Type B pancreatic cell (in vitro differentiated cells): ENCODE data around the gene FADS1. TPM values are rescaled to one million over a fixed set of nuclear protein-coding genes. Genes with fewer than 3 reads are reported as not detected.

ENCODE experiments used
- DNase-seq: peaks from one replicate; pipeline ENCODE4 v3.0.0; 2021; ENCODE audit warnings: mixed read lengths; ENCODE audit not compliant: unreplicated experiment; ENCODE audit errors: extremely low spot score
- H3K27ac Mint-ChIP-seq: 2 replicates; pipeline ENCODE4 v1.8.0; 2021; ENCODE audit warnings: mild to moderate bottlenecking, mixed read lengths
- H3K27me3 Mint-ChIP-seq: 2 replicates; pipeline ENCODE4 v1.8.0; 2021; ENCODE audit warnings: mixed read lengths
- H3K36me3 Mint-ChIP-seq: 2 replicates; pipeline ENCODE4 v1.8.0; 2021; ENCODE audit warnings: mixed read lengths
- H3K4me1 Mint-ChIP-seq: one replicate; pipeline ENCODE4 v1.8.0; 2021; ENCODE audit warnings: mixed read lengths; ENCODE audit not compliant: unreplicated experiment
- H3K4me3 Mint-ChIP-seq: 2 replicates; pipeline ENCODE4 v1.8.0; 2021; ENCODE audit warnings: mild to moderate bottlenecking, mixed read lengths
- H3K9me3 Mint-ChIP-seq: 2 replicates; pipeline ENCODE4 v1.8.0; 2021; ENCODE audit warnings: mixed read lengths
- CTCF ChIP-seq: fragments of 200-600 bp; sonication (generic); conservative IDR thresholded peaks from 2 replicates; pipeline ENCODE4 v1.5.0; 2021; ENCODE audit warnings: antibody characterized with exemption, mild to moderate bottlenecking
- total RNA-seq: library from RNA; stranded (reverse); gene quantifications from 2 replicates; pipeline ENCODE4 v1.2.1, GENCODE V29; 2021; ENCODE audit warnings: low replicate concordance

Gene FADS1
- total RNA-seq, 1 donor from 2014 or later: 90.0 TPM

DNA sequence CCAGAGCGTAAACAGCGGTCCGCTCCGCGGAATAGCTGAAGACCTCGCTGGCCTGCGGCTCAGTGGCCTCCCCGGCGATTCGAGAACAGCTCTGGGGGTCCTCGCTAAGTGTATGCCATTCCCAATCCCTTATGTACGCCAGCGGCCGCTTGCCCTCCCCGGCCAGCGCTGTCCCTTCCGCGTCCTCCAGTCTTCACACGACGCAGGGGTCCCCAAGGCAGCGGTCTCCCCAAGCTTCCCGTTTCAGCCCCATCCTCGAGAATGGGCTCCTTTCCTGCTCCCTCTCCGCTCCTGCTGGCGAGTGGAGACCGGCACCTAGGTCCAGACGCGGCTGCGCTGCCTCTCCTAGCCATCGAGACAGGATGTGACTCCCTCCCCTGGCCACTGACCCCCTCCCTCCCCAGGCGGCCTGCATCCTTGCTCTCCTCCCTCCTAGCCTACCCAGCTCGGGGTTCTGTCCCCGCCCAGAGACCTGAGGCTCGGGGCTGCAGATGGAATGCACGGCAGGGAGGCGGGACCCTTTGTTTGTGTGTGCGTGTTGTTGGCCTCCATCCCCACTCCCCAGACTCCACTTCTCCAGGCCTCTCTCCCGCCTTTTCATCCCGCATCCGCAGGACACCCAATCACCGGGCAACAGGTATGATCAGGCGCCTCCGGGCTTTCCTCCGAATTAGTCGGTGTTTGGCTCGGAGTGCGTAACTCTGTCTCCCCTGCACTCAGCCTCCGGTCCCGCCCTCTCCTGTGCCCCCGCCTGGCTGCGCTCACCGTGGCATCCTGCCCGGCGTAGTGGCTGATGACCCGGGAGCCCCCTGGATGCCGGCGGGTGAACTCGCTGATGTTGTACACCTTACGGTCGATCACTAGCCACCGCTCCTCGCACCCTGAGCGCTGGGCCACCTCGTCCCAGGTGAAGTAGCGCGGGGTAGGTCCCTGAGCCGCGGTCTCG is 740 bp downstream of the FADS1 start:
- H3K4me3 Mint-ChIP-seq: peak overlapping the region; percentile 97
- no peak for TF ChIP-seq CTCF
- peaks cover 18% of the 10 kb centered on the region for H3K36me3 Mint-ChIP-seq
- peak; percentile 77 for DNase-seq
- H3K4me1 Mint-ChIP-seq: peaks cover 18% of the 10 kb centered on the region
- H3K27me3 Mint-ChIP-seq: no peaks in the 10 kb centered on the region
- peaks cover 11% of the 10 kb centered on the region for H3K9me3 Mint-ChIP-seq
- peak overlapping the region; percentile 98 for H3K27ac Mint-ChIP-seq

DNA sequence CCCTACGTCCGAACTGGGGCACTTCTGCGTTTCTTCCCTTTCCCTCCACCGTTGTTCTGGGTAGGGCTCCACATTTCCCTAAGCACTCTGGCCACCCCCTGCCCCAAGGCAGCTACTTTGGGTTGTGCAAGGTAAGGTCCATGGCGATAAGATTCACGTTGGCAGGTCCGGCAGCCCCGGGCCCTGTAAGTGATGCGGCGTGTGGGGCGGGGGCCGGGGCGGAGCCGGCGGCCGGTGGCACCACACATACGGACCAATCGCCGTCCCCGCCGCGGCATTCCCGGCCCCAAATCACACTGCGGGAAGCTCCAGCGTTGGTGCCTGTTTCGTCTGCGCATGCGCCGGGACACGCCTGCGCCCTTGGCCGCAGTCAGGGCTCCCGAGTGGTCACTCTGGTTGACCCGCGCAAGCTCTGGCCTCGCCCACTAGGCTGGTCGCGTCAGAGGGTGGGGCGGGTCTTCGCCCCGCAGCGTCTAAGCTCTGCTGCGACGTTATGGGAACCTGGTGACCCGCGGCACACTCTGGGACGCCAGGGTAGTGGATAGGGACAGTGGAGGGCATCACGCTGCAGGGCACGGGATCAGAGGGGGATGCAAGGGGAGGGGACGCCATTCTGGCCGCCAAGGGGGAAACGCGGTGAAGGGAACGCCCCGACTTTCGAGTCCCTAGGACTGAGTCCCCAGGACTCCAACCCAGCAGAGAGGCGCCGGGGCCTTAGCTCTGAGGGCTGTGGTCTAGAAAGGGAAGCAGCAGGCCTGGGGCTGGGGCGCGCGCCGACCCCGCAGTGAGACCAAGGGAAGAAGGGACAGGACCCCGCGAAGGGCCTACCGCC is 1.6 kb downstream of the FADS1 start:
- H3K27me3 Mint-ChIP-seq: no peaks in the 10 kb centered on the region
- DNase-seq: peak; percentile 93
- H3K4me1 Mint-ChIP-seq: peaks cover 18% of the 10 kb centered on the region
- peak overlapping the region; percentile 97 for H3K4me3 Mint-ChIP-seq
- H3K36me3 Mint-ChIP-seq: peaks cover 18% of the 10 kb centered on the region
- no peak for TF ChIP-seq CTCF
- H3K9me3 Mint-ChIP-seq: peaks cover 11% of the 10 kb centered on the region
- H3K27ac Mint-ChIP-seq: peak overlapping the region; percentile 98

DNA sequence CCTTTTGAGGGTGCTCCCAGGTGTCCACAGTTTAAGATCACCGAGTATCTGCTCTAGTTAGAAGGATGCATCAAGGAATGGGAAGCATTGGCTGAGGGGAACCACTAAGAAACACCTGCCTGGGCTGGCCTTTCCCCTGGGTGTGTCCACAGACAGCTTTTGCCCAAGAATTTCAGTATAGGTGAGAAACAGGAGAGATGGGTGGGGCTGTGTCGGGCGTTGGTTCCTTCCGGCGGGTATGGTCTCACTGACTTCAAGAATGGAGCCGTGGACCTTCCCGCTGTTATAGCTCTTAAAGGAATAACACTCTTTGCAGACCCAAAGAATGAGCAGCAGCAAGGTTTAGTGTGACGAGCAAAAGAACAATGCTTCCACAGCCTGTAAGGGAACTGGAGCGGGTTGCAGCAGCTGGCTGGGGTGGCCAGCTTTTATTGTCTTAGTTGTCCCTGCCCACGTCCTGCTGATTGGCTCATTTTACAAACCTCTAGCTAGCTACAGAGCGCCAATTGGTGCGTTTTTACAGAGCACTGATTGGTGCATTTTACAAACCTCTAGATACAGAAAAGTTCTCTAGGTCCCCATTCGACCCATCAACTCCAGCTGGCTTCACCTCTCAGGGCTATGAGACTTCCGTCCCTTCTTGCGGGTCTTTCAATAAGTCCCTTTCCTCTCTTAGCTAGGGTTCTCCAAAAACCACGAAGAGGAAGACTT is 2.4 kb downstream of the FADS1 start:
- DNase-seq: no peak
- peaks cover 11% of the 10 kb centered on the region for H3K9me3 Mint-ChIP-seq
- H3K27me3 Mint-ChIP-seq: no peaks in the 10 kb centered on the region
- peaks cover 24% of the 10 kb centered on the region for H3K36me3 Mint-ChIP-seq
- H3K27ac Mint-ChIP-seq: peak overlapping the region; percentile 98
- peaks cover 18% of the 10 kb centered on the region for H3K4me1 Mint-ChIP-seq
- TF ChIP-seq CTCF: no peak
- H3K4me3 Mint-ChIP-seq: peak overlapping the region; percentile 97

DNA sequence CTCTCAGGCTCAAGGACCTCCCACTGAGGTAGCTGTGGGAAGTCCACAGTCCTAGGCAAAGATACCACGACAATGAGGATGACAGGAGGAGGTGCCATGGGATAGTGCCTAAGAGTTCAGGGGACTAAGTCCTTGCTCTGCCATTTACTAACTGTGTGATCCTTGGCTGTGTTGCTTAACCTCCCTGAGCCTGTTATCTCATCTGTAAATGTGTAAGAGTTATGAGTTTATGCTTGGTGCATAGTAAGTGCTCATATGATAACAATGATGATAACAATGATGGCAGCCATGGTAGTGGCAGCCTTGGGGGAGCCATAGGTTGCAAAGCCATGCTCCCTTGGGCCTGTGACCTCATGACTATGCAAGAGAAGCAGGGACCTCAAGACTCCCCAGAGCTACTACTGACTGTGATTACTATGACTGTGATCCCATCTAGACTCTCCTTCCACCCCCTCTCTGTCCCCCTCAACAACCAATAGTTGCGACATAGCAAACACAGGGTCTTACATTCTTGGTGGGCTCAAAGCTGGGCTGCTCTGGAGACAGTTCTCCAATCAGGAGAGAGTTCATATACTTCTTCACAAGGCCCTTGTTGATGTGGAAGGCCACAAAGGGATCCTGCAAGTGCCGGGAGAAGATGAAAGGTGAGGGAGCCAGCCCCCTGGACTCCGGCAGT is 3.9 kb downstream of the FADS1 start:
- no peak for TF ChIP-seq CTCF
- no peak overlapping the region for H3K27ac Mint-ChIP-seq
- peaks cover 11% of the 10 kb centered on the region for H3K9me3 Mint-ChIP-seq
- peaks cover 12% of the 10 kb centered on the region for H3K4me1 Mint-ChIP-seq
- no peak for DNase-seq
- H3K4me3 Mint-ChIP-seq: no peak overlapping the region
- no peaks in the 10 kb centered on the region for H3K27me3 Mint-ChIP-seq
- H3K36me3 Mint-ChIP-seq: peaks cover 29% of the 10 kb centered on the region

DNA sequence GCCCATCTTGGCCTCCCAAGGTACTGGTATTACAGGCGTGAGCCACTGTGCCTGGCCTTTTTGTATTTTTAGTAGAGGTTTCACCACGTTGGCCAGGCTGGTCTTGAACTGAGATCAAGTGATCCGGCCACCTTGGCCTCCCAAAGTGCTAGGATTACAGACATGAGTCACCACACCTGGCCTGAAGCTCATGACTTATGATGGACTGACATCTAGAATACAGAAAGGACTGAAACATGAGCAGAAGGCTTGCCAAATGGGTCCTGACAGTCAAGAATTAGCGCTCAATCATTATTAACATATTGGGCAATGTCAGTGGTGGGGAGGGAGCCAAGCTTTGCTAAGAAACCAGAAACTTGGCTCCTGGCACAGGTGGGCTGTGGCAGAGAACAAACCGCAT is 5.0 kb downstream of the FADS1 start:
- H3K36me3 Mint-ChIP-seq: peaks cover 34% of the 10 kb centered on the region
- DNase-seq: no peak
- peaks cover 11% of the 10 kb centered on the region for H3K9me3 Mint-ChIP-seq
- TF ChIP-seq CTCF: no peak
- peaks cover 5% of the 10 kb centered on the region for H3K4me1 Mint-ChIP-seq
- no peak overlapping the region for H3K4me3 Mint-ChIP-seq
- no peaks in the 10 kb centered on the region for H3K27me3 Mint-ChIP-seq
- peak overlapping the region; percentile 29 for H3K27ac Mint-ChIP-seq
